Heart right ventricle (tissue), 16 donors: Measurements from ENCODE around the gene POLR1H. TPM values are rescaled to one million over a fixed set of nuclear protein-coding genes. Genes with fewer than 3 reads are reported as not detected.
"Not testable (repeated sequence)": the region's sequence is repeated elsewhere in the genome, so short reads cannot be mapped to it uniquely, and the experiment has no call there.

Experiments
- ATAC-seq, 8 donors: fragments of 200-7000 bp; cut with Tn5 transposase; one replicate each; pipeline ENCODE4 v1.9.1; 2020; ENCODE audit warnings: mild to moderate bottlenecking in 8 of 8, moderate library complexity in 8 of 8, moderate number of reproducible peaks in 1 of 8
- DNase-seq, 2 donors: peaks; one replicate each; pipeline ENCODE4 v3.0.0-alpha.2; 2020
- H3K27ac ChIP-seq, 10 donors: fragments of 200-600 bp; sonication (generic) in 2 of 10; one replicate each; pipeline versions ENCODE4 v1.5.0 to v1.8.0; 2020 to 2022; ENCODE audit warnings: mild to moderate bottlenecking in 3 of 10
- H3K27me3 ChIP-seq, 7 donors: fragments of 200-600 bp; one replicate each; pipeline ENCODE4 v1.8.0; 2021 to 2022; ENCODE audit warnings: mild to moderate bottlenecking in 2 of 7
- H3K36me3 ChIP-seq, 9 donors: fragments of 200-600 bp; sonication (generic) in 1 of 9; one replicate each; pipeline versions ENCODE4 v1.5.0 to v1.8.0; 2020 to 2022; ENCODE audit warnings: mild to moderate bottlenecking in 2 of 9
- H3K4me1 ChIP-seq, 9 donors: fragments of 200-600 bp; sonication (generic) in 1 of 9; one replicate each; pipeline versions ENCODE4 v1.5.0 to v1.8.0; 2020 to 2022; ENCODE audit warnings: mild to moderate bottlenecking in 4 of 9
- H3K4me3 ChIP-seq, 10 donors: fragments of 200-600 bp; sonication (generic) in 2 of 10; one replicate each; pipeline versions ENCODE4 v1.5.0 to v1.8.0; 2020 to 2022; ENCODE audit warnings: mild to moderate bottlenecking in 7 of 10, moderate library complexity in 2 of 10
- H3K9me3 ChIP-seq, 11 donors: fragments of 200-600 bp in 10 of 11; sonication (generic) in 2 of 11; one replicate each; pipeline versions ENCODE4 v1.5.0 to v1.8.0; 2013 to 2022; ENCODE audit warnings: mild to moderate bottlenecking in 2 of 11, control low read depth in 1 of 11, moderate library complexity in 1 of 11
- WGBS, 2 donors: extraction: QIAGEN DNeasy Blood & Tissue Kit; methylation state at CpG; one replicate each; pipeline ENCODE4 v1.1.7; 2013; ENCODE audit warnings: inconsistent platforms in 1 of 2; 5-methylcytosine and 5-hydroxymethylcytosine counted together
- intact Hi-C, 10 donors: fragments of 100-400 bp; cut with DNase I; formaldehyde crosslinking; loops; one replicate each; pipeline versions ENCODE4 v1.11.1 to v1.14.2; 2022
- polyA plus RNA-seq, 2 donors: library from polyadenylated mRNA; stranded (reverse); fragments of 200-250 nt; gene quantifications; one replicate each; pipeline ENCODE4 v1.2.3, GENCODE V29; 2013
- total RNA-seq, 10 donors: library from RNA; stranded (reverse); fragmentation: NEBNext Ultra II Directional in 3 of 10; extraction: Animal tissue kit (Norgen Biotek cat#: 25700) in 3 of 10; gene quantifications; one replicate each; pipeline versions ENCODE4 v1.2.1 to v1.2.4, GENCODE V29; 2021 to 2023
- TF ChIP-seq, protein P1 (sequence below), 9 donors: fragments of 200-600 bp; sonication (generic) in 2 of 9; IDR thresholded peaks; one replicate each; pipeline versions ENCODE4 v1.5.0 to v1.8.0; 2021 to 2022; ENCODE audit warnings: antibody characterized with exemption in 9 of 9, mild to moderate bottlenecking in 5 of 9, moderate library complexity in 1 of 9
- donor health status: Arrhythmogenic right ventricular cardiomyopathy.
- donor health status: ischemic (EF 13 %, LVEDD 7.1; RV severe dilation, severe dysfunction).
- donor health status: healthy with polysubstance abuse.
- donor health status: DM: no; HTN: yes; CAD: no.
- donor health status: DM: no; HTN: no; CAD: no.
- donor health status: ischemic (EF 25% LVEDD 6.9; RV normal size, moderate dysfunction).
- donor health status: ischemic (EF 25% LVEDD 5.7; RV mildly dilated, moderate dysfunction).
- donor health status: healthy.
- donor health status: DM: yes; HTN: yes; CAD: no.
- donor health status: Ischemic cardiomyopathy.
- donor health status: ischemic (EF 35%, LVEDD 5.7; RV mildly dilated, moderate dysfunction).
- donor health status: nonischemic (EF 11% LVEDD 7.7; RV severe dilation, severe dysfunction).
- donor health status: DM: yes; HTN: yes; CAD: no.
- donor health status: PGD.
- donor health status: ischemic (EF 29% LVEDD 5.4; RV normal size, mild dysfunction).
- donor health status: nonischemic (EF 23%, LVEDD 6.1; RV moderate dilation, normal function).

Gene POLR1H
- total and polyA plus RNA-seq, 12 donors = 11.5 to 45.2 (median 14.9) TPM

- DNase-seq = no peak
- H3K9me3 ChIP-seq = no peaks in the 10 kb centered on the region
- ATAC-seq = no peak
- no peaks in the 10 kb centered on the region for H3K27me3 ChIP-seq
- whole genome bisulfite sequencing, 2 donors = 93 to 96% methylated on average over 3 of the region's 3 CpGs
- TF ChIP-seq, protein P1, sequence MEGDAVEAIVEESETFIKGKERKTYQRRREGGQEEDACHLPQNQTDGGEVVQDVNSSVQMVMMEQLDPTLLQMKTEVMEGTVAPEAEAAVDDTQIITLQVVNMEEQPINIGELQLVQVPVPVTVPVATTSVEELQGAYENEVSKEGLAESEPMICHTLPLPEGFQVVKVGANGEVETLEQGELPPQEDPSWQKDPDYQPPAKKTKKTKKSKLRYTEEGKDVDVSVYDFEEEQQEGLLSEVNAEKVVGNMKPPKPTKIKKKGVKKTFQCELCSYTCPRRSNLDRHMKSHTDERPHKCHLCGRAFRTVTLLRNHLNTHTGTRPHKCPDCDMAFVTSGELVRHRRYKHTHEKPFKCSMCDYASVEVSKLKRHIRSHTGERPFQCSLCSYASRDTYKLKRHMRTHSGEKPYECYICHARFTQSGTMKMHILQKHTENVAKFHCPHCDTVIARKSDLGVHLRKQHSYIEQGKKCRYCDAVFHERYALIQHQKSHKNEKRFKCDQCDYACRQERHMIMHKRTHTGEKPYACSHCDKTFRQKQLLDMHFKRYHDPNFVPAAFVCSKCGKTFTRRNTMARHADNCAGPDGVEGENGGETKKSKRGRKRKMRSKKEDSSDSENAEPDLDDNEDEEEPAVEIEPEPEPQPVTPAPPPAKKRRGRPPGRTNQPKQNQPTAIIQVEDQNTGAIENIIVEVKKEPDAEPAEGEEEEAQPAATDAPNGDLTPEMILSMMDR (IDR thresholded peaks at IDR 0.05) = no peak
- intact Hi-C loops = no loop called here
- H3K4me3 ChIP-seq = no peak overlapping the region
- no peak overlapping the region for H3K27ac ChIP-seq
- peaks cover 0 to 35% (median 0%) of the 10 kb centered on the region in 9 donors for H3K36me3 ChIP-seq
- no peaks in the 10 kb centered on the region for H3K4me1 ChIP-seq
These were observed 38.9 kb upstream of the POLR1H start for GRCh38 chr6:30022189-30022588.

DNA sequence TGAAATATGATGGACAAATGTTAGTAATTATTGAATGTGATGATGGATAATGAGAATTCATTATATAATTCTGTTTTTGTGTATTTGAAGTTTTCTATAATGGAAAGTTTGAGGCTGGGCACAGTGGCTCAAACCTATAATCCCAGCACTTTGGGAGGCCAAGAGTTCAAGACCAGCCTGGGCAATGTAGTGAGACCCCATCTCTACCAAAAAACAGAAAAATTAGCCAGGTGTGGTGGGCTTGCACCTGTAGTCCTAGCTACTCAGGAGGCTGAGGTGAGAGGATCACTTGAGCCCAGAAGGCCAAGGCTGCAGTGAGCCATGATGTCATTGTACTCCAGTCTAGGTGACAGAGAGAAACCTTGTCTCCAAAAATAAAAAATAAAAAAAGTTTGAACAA lies 38.4 kb upstream of the POLR1H start:
- H3K4me1 ChIP-seq, H3K4me3 ChIP-seq, intact Hi-C loops, ATAC-seq, H3K27me3 ChIP-seq, H3K9me3 ChIP-seq, DNase-seq, H3K27ac ChIP-seq: not testable (repeated sequence)
- peaks cover 0 to 35% (median 0%) of the 10 kb centered on the region in 9 donors for H3K36me3 ChIP-seq

GRCh38 chr6:30025186-30025585 lies 35.9 kb upstream of the POLR1H start:
- Histone ChIP-seq H3K27me3 (no peaks in the 10 kb centered on the region), H3K9me3 (no peaks in the 10 kb centered on the region), H3K4me1 (no peaks in the 10 kb centered on the region), H3K4me3 (no peak overlapping the region), H3K36me3 (peaks cover 0 to 20% (median 0%) of the 10 kb centered on the region in 9 donors), H3K27ac (no peak overlapping the region)
- ATAC-seq (no peak), DNase-seq (no peak)
- intact Hi-C loops = no loop called here
- TF ChIP-seq, protein P1 (IDR thresholded peaks at IDR 0.05) = no peak
- 53 to 95% methylated on average over 1 of the region's 1 CpG for WGBS, 2 donors

- H3K27ac ChIP-seq = no peak overlapping the region
- DNase-seq (no peak), ATAC-seq (no peak)
- intact Hi-C loops = no loop called here
- no peaks in the 10 kb centered on the region for H3K9me3 ChIP-seq
- peaks cover 0 to 36% (median 0%) of the 10 kb centered on the region in 9 donors for H3K36me3 ChIP-seq
- H3K4me1 ChIP-seq = peaks cover 0 to 5% (median 0%) of the 10 kb centered on the region in 9 donors
- 91 to 94% methylated on average over 1 of the region's 1 CpG for WGBS, 2 donors
- TF ChIP-seq, protein P1 (IDR thresholded peaks at IDR 0.05) = no peak
- no peaks in the 10 kb centered on the region for H3K27me3 ChIP-seq
- H3K4me3 ChIP-seq = no peak overlapping the region
These were observed 31.5 kb upstream of the POLR1H start for GRCh38 chr6:30029588-30029987.

- Histone ChIP-seq H3K27ac (no peak overlapping the region), H3K4me1 (peaks cover 0 to 5% (median 0%) of the 10 kb centered on the region in 9 donors), H3K9me3 (no peaks in the 10 kb centered on the region), H3K27me3 (no peaks in the 10 kb centered on the region), H3K4me3 (no peak overlapping the region), H3K36me3 (peaks cover 0 to 47% (median 0%) of the 10 kb centered on the region in 9 donors)
- intact Hi-C loops = no loop called here
- DNase-seq = no peak
- ATAC-seq = no peak
- TF ChIP-seq, protein P1 (IDR thresholded peaks at IDR 0.05) = no peak
These were observed 29.7 kb upstream of the POLR1H start for GRCh38 chr6:30031381-30031780.

- ATAC-seq = peak in 1 of 8 donors; percentile 29
- DNase-seq, H3K27me3 ChIP-seq, intact Hi-C loops, H3K9me3 ChIP-seq, H3K4me1 ChIP-seq, H3K27ac ChIP-seq, H3K4me3 ChIP-seq: not testable (repeated sequence)
- peaks cover 0 to 47% (median 0%) of the 10 kb centered on the region in 9 donors for H3K36me3 ChIP-seq
- 91 to 92% methylated on average over 5 of the region's 5 CpGs for WGBS, 2 donors
These were observed 27.6 kb upstream of the POLR1H start for GRCh38 chr6:30033440-30033839.
